ENCODE data around the gene PRMT7. TPM values are rescaled to one million over a fixed set of nuclear protein-coding genes. Genes with fewer than 3 reads are reported as not detected.

The PRMT7 gene
- total RNA-seq, 2 donors from 2014 or later, result 55.2 to 59.4 TPM

DNA sequence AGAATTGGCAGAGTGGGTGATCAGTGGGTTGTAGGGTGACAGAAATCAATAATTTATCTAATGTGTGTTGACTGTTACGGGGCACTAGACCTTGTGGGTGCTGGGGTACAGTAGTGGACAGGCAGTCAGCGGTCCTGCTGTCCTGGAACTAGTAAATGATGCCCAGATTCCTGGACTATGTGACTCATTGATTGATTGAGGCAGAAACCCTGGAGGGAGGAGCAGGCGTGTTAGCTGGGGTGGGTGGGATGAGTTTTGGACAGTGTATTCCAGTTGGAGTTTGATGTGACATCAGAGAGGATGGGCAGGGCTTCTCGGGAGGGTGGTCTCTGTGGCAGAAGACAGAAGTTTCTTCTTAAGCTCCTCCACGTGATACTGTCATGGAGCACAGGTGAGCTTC is 24.4 kb downstream of the PRMT7 start:
- H3K4me3 Mint-ChIP-seq, result no peak overlapping the region
- H3K9me3 ChIP-seq (ENCODE audit: control insufficient read depth, low read length, poor library complexity, severe bottlenecking), result no peaks in the 10 kb centered on the region
- peaks cover 13% of the 10 kb centered on the region for H3K36me3 Mint-ChIP-seq (ENCODE audit: low read depth)
- H3K27me3 Mint-ChIP-seq, result no peaks in the 10 kb centered on the region
- ATAC-seq (no peak), DNase-seq (no peak)
- peaks cover 15% of the 10 kb centered on the region for H3K4me1 Mint-ChIP-seq
- peak overlapping the region; percentile 37 for H3K27ac Mint-ChIP-seq

GRCh38 chr16:68338326-68339119 is 27.7 kb downstream of the PRMT7 start:
- DNase-seq (no peak), ATAC-seq (no peak)
- H3K4me1 Mint-ChIP-seq, result peaks cover 7% of the 10 kb centered on the region
- no peaks in the 10 kb centered on the region for H3K9me3 ChIP-seq (ENCODE audit: control insufficient read depth, low read length, poor library complexity, severe bottlenecking)
- H3K27me3 Mint-ChIP-seq, result no peaks in the 10 kb centered on the region
- peak overlapping the region; percentile 62 for H3K27ac Mint-ChIP-seq
- peaks cover 17% of the 10 kb centered on the region for H3K36me3 Mint-ChIP-seq (ENCODE audit: low read depth)
- no peak overlapping the region for H3K4me3 Mint-ChIP-seq

- Mint-ChIP-seq H3K36me3 (ENCODE audit: low read depth) (peaks cover 15% of the 10 kb centered on the region), H3K27ac (no peak overlapping the region), H3K4me3 (no peak overlapping the region), H3K4me1 (peaks cover 7% of the 10 kb centered on the region), H3K27me3 (no peaks in the 10 kb centered on the region)
- no peak for ATAC-seq
- no peak for DNase-seq
- no peaks in the 10 kb centered on the region for H3K9me3 ChIP-seq (ENCODE audit: control insufficient read depth, low read length, poor library complexity, severe bottlenecking)
Measured at GRCh38 chr16:68339214-68339613, 28.4 kb downstream of the PRMT7 start.

GRCh38 chr16:68342620-68343019 is 31.8 kb downstream of the PRMT7 start:
- peaks cover 14% of the 10 kb centered on the region for H3K36me3 Mint-ChIP-seq (ENCODE audit: low read depth)
- peaks cover 2% of the 10 kb centered on the region for H3K4me1 Mint-ChIP-seq
- H3K27ac Mint-ChIP-seq, result peak overlapping the region; percentile 9
- H3K9me3 ChIP-seq (ENCODE audit: control insufficient read depth, low read length, poor library complexity, severe bottlenecking), result no peaks in the 10 kb centered on the region
- no peak for DNase-seq
- no peaks in the 10 kb centered on the region for H3K27me3 Mint-ChIP-seq
- no peak overlapping the region for H3K4me3 Mint-ChIP-seq
- ATAC-seq, result no peak

DNA sequence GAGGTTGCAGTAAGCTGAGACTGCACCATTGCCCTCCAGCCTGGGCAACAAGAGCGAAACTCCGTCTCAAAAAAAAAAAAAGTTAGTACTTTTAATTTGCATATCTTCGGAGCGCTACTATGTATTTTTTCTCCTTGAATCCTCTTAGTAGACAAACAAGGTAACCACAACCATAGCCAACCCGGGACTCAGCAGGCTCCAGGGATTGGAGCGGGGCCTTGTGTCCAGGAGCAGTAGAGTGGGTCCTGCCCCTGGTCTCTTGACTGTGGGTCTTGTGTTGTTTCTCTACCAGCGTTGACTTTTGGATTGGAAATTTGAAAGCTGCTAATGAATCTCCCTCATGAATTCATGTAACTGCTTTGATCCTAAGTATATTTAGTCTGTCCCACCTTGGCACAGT is 32.3 kb downstream of the PRMT7 start:
- H3K27me3 Mint-ChIP-seq, result no peaks in the 10 kb centered on the region
- DNase-seq (no peak), ATAC-seq (no peak)
- no peaks in the 10 kb centered on the region for H3K4me1 Mint-ChIP-seq
- H3K36me3 Mint-ChIP-seq (ENCODE audit: low read depth), result peaks cover 9% of the 10 kb centered on the region
- no peak overlapping the region for H3K4me3 Mint-ChIP-seq
- H3K27ac Mint-ChIP-seq, result peak overlapping the region; percentile 9
- no peaks in the 10 kb centered on the region for H3K9me3 ChIP-seq (ENCODE audit: control insufficient read depth, low read length, poor library complexity, severe bottlenecking)

DNA sequence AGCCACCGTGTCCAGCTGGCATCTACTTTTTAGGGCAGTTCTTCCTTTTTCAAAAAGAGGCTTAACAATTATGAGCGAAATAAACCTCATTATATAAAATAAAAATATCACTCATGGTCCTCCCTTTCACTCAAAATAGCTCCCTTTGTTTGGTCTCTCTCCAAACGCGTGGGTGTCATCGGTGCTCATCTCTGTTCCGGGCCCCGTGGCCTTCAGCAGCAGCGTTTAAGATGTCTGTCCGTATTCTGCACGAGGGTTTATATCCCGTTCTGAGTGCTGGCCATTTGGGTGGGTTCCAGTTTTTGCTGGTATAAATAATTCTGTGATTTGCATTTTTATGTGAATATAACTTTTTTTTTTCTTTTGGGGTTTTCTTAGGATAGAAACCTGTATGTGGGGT is 33.4 kb downstream of the PRMT7 start:
- Mint-ChIP-seq H3K36me3 (ENCODE audit: low read depth) (peaks cover 14% of the 10 kb centered on the region), H3K27me3 (no peaks in the 10 kb centered on the region), H3K27ac (no peak overlapping the region), H3K4me1 (peaks cover 2% of the 10 kb centered on the region), H3K4me3 (no peak overlapping the region)
- DNase-seq (no peak), ATAC-seq (no peak)
- no peaks in the 10 kb centered on the region for H3K9me3 ChIP-seq (ENCODE audit: control insufficient read depth, low read length, poor library complexity, severe bottlenecking)

DNA sequence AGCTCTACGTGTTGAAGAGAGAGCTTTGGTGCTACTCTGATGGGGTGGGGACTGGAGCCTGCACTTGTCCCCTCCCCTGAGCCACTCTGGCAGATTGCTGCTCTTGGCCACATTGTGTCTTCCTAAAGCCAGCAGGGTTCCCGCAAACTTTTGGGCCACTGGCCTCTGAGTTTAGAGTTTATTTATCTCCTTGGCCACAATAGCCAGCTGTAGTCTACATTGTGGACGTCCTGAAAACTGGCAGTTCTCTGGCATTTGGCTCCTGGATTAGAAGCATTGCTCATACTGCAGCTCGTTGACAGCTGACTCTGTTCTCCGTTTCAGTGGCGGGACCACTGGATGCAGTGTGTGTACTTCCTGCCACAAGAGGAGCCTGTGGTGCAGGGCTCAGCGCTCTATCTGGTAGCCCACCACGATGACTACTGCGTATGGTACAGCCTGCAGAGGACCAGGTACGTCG is 34.6 kb downstream of the PRMT7 start:
- H3K27me3 Mint-ChIP-seq, result no peaks in the 10 kb centered on the region
- no peak overlapping the region for H3K27ac Mint-ChIP-seq
- no peak overlapping the region for H3K4me3 Mint-ChIP-seq
- H3K4me1 Mint-ChIP-seq, result peaks cover 3% of the 10 kb centered on the region
- H3K9me3 ChIP-seq (ENCODE audit: control insufficient read depth, low read length, poor library complexity, severe bottlenecking), result no peaks in the 10 kb centered on the region
- peaks cover 15% of the 10 kb centered on the region for H3K36me3 Mint-ChIP-seq (ENCODE audit: low read depth)
- ATAC-seq (no peak), DNase-seq (no peak)

- no peak for ATAC-seq
- no peaks in the 10 kb centered on the region for H3K9me3 ChIP-seq (ENCODE audit: control insufficient read depth, low read length, poor library complexity, severe bottlenecking)
- H3K4me3 Mint-ChIP-seq, result no peak overlapping the region
- H3K36me3 Mint-ChIP-seq (ENCODE audit: low read depth), result peaks cover 11% of the 10 kb centered on the region
- H3K4me1 Mint-ChIP-seq, result peaks cover 3% of the 10 kb centered on the region
- no peaks in the 10 kb centered on the region for H3K27me3 Mint-ChIP-seq
- H3K27ac Mint-ChIP-seq, result peak overlapping the region; percentile 47
- DNase-seq, result no peak
Measured at GRCh38 chr16:68345958-68346635, 35.3 kb downstream of the PRMT7 start.

DNA sequence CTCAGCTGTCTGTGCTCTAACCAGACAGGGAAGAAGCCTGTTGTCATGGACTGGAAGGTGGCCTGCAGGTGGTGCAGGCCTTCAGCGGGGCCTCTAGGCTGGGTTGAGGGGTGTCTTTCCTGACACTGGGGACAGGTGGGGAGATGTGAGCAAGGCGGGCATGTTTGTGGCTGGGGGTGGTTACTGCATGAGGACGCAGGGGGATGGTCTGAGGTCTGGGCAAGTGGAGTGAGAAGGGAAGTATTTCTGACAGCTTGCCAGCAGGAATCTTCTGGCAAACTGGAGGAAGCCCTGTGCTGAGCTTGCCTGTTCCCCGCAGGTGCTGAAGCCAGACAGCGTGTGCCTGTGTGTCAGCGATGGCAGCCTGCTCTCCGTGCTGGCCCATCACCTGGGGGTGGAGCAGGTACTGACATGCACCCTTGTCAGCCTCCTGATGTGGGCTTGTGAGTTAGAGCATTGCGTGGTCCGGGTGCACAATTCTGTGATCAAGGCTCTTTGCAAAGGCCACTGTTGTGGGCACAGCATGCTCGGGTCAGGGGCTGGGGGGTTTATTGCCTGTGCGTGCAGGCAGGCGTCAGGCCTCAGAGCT is 36.2 kb downstream of the PRMT7 start:
- DNase-seq (no peak), ATAC-seq (no peak)
- H3K4me1 Mint-ChIP-seq, result peaks cover 3% of the 10 kb centered on the region
- H3K4me3 Mint-ChIP-seq, result no peak overlapping the region
- H3K9me3 ChIP-seq (ENCODE audit: control insufficient read depth, low read length, poor library complexity, severe bottlenecking), result no peaks in the 10 kb centered on the region
- peaks cover 13% of the 10 kb centered on the region for H3K36me3 Mint-ChIP-seq (ENCODE audit: low read depth)
- H3K27me3 Mint-ChIP-seq, result no peaks in the 10 kb centered on the region
- peak overlapping the region; percentile 47 for H3K27ac Mint-ChIP-seq

DNA sequence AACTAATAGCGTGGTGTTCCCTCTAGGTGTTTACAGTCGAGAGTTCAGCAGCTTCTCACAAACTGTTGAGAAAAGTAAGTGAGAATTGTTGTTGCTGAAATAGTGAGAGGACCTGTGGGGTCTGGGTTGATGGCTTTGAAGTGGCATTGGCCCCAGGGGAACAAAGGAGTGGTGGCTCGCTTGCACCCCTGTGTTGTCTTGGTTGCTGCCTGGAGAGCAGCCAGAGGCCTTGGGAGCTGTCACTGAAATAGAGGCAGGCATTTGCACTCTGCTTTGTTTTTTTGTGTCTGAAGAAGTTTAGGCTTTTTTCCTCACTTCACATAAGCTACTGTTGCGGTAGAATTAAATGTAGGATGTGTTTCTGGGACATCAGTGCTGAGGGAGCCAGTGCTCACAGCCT is 36.8 kb downstream of the PRMT7 start:
- no peaks in the 10 kb centered on the region for H3K9me3 ChIP-seq (ENCODE audit: control insufficient read depth, low read length, poor library complexity, severe bottlenecking)
- Mint-ChIP-seq H3K27ac (no peak overlapping the region), H3K27me3 (no peaks in the 10 kb centered on the region), H3K4me1 (peaks cover 3% of the 10 kb centered on the region), H3K36me3 (ENCODE audit: low read depth) (peaks cover 13% of the 10 kb centered on the region), H3K4me3 (no peak overlapping the region)
- ATAC-seq (no peak), DNase-seq (no peak)

GRCh38 chr16:68348639-68349445 is 38.0 kb downstream of the PRMT7 start:
- ATAC-seq, result no peak
- Mint-ChIP-seq H3K27me3 (no peaks in the 10 kb centered on the region), H3K36me3 (ENCODE audit: low read depth) (peaks cover 13% of the 10 kb centered on the region), H3K4me3 (no peak overlapping the region), H3K4me1 (peaks cover 3% of the 10 kb centered on the region), H3K27ac (peak overlapping the region; percentile 49)
- no peak for DNase-seq
- no peaks in the 10 kb centered on the region for H3K9me3 ChIP-seq (ENCODE audit: control insufficient read depth, low read length, poor library complexity, severe bottlenecking)

- H3K9me3 ChIP-seq (ENCODE audit: control insufficient read depth, low read length, poor library complexity, severe bottlenecking), result no peaks in the 10 kb centered on the region
- peaks cover 5% of the 10 kb centered on the region for H3K4me1 Mint-ChIP-seq
- peaks cover 18% of the 10 kb centered on the region for H3K36me3 Mint-ChIP-seq (ENCODE audit: low read depth)
- ATAC-seq, result no peak
- DNase-seq, result no peak
- H3K27ac Mint-ChIP-seq, result no peak overlapping the region
- no peak overlapping the region for H3K4me3 Mint-ChIP-seq
- no peaks in the 10 kb centered on the region for H3K27me3 Mint-ChIP-seq
Measured at GRCh38 chr16:68349838-68350410, 39.1 kb downstream of the PRMT7 start.
